Panc1 (cell line): ENCODE data around the gene SLC19A2. TPM values are rescaled to one million over a fixed set of nuclear protein-coding genes. Genes with fewer than 3 reads are reported as not detected.

Experiments used
- ATAC-seq: fragments of 200-7000 bp; cut with Tn5 transposase; 2 replicates; pipeline ENCODE4 v1.9.1; 2020; ENCODE audit warnings: mild to moderate bottlenecking, moderate library complexity
- BruUV-seq: library from RNA; stranded (reverse); fragments of 400-500 nt; replicated peaks from 2 replicates; lab custom pipeline; 2021; lab: Mats Ljungman, UMichigan
- CTCF ChIA-PET: fragments of 300-600 bp; sonication (Branson Sonifier 250); formaldehyde crosslinking; loops from one replicate; lab custom pipeline; 2022; ENCODE audit warnings: antibody characterized with exemption; lab: Charles Lee
- POLR2A ChIA-PET: fragments of 300-600 bp; sonication (Branson Sonifier 250); formaldehyde crosslinking; loops from one replicate; lab custom pipeline; 2022; ENCODE audit warnings: antibody characterized with exemption; lab: Charles Lee
- DNase-seq: peaks from one replicate; pipeline ENCODE4 v3.0.0-alpha.2; 2010; ENCODE audit warnings: low read depth, low spot score
- H3K27ac ChIP-seq: 2 replicates; pipeline ENCODE4 v1.5.1; 2011; ENCODE audit warnings: mild to moderate bottlenecking, low read length, inconsistent platforms
- H3K27me3 ChIP-seq: fragments of 200-500 bp; sonication (Bioruptor generic); 2 replicates; pipeline ENCODE4 v1.6.0; 2014; ENCODE audit warnings: low read length, inconsistent platforms; ENCODE audit not compliant: control insufficient read depth, insufficient read depth
- H3K36me3 ChIP-seq: fragments of 200-500 bp; sonication (Bioruptor generic); 2 replicates; pipeline ENCODE4 v1.5.1; 2014; ENCODE audit warnings: inconsistent platforms, mild to moderate bottlenecking, low read length, moderate library complexity; ENCODE audit not compliant: control insufficient read depth, insufficient read depth
- H3K4me1 ChIP-seq: 2 replicates; pipeline ENCODE4 v1.5.1; 2011; ENCODE audit warnings: inconsistent platforms, mild to moderate bottlenecking, low read length, moderate library complexity; ENCODE audit not compliant: control insufficient read depth, insufficient read depth
- H3K4me3 ChIP-seq, 2 experiments: 2 replicates each; pipeline ENCODE4 v1.5.1; 2011 to 2012; ENCODE audit warnings: low read depth in 2 of 2, low read length in 2 of 2, mild to moderate bottlenecking in 2 of 2, inconsistent platforms in 1 of 2, moderate library complexity in 1 of 2
- H3K9me3 ChIP-seq: fragments of 200-500 bp; sonication (Bioruptor generic); 2 replicates; pipeline ENCODE4 v1.5.1; 2014; ENCODE audit warnings: low read depth, mild to moderate bottlenecking, inconsistent platforms, low read length, moderate library complexity; ENCODE audit not compliant: control insufficient read depth, insufficient read depth
- POLR2AphosphoS5 ChIP-seq: IDR thresholded peaks from 2 replicates; pipeline ENCODE4 v1.6.1; 2012; ENCODE audit warnings: mild to moderate bottlenecking, low read depth, low read length, moderate library complexity
- SIN3A ChIP-seq: IDR thresholded peaks from 2 replicates; pipeline ENCODE4 v1.6.1; 2012; ENCODE audit warnings: low read depth, mild to moderate bottlenecking, low read length, moderate library complexity, borderline replicate concordance; ENCODE audit not compliant: insufficient read depth
- TCF7L2 ChIP-seq: IDR thresholded peaks from 2 replicates; pipeline ENCODE4 v1.6.1; 2011; ENCODE audit warnings: mild to moderate bottlenecking, low read depth, low read length, inconsistent platforms
- in situ Hi-C: cut with HindIII; loops from 2 replicates; pipeline ENCODE4 v1.10.0; 2016; ENCODE audit warnings: low sequenced_read_pairs, low pct_unique_long_range_greater_than_20kb
- intact Hi-C: fragments of 100-400 bp; cut with micrococcal nuclease; formaldehyde crosslinking; loops from one replicate; pipeline ENCODE4 v1.10.0; 2022; ENCODE audit not compliant: unreplicated experiment
- total RNA-seq: library from RNA; stranded (reverse); gene quantifications from one replicate; pipeline ENCODE4 v1.2.1, GENCODE V29; 2021; ENCODE audit not compliant: unreplicated experiment
- TF ChIP-seq, protein P1 (sequence below): fragments of 450-650 bp; IDR thresholded peaks from 2 replicates; pipeline ENCODE4 v1.5.1; 2017; ENCODE audit warnings: mild to moderate bottlenecking
- TF ChIP-seq, protein P2 (sequence below), 2 experiments: IDR thresholded peaks; 2 replicates each; pipeline ENCODE4 v1.6.1; 2011 to 2012; ENCODE audit warnings: low read depth in 2 of 2, control low read depth in 1 of 2, low read length in 1 of 2, mild to moderate bottlenecking in 1 of 2, moderate library complexity in 1 of 2; ENCODE audit not compliant: insufficient read depth in 1 of 2

SLC19A2 gene
- total RNA-seq, 1 experiment from 2014 or later = 10.8 TPM

DNA sequence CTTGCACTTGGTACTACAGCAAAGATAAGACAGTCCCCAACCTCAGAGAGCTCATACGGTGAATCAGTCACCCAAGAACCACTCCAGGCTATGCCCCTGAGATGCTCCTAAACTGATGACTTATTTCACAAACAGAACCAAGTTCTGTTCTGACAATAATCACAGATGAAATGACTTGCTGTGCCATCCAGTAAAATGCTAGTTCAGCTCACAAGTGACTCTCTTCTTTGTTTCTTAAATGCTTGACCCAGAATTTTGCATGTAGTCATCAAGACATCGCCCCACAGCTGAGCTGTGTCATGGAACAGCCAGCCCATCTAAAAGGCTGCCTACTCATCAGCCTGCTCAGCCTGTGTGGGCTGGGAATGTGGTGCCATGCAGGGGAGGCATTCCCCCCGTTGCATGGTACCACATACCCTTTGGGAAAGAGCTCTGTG, 6.1 kb upstream of the SLC19A2 start:
- ATAC-seq (no peak), DNase-seq (no peak)
- Histone ChIP-seq H3K27ac (no peak overlapping the region), H3K4me3 (no peak overlapping the region), H3K4me1 (peaks cover 11% of the 10 kb centered on the region), H3K9me3 (no peaks in the 10 kb centered on the region), H3K27me3 (0 out of 2 replicates have a peak, but pooled peaks cover 5% of the 10 kb centered on the region), H3K36me3 (no peaks in the 10 kb centered on the region)
- intact Hi-C loops (no loop called here), in situ Hi-C loops (no loop called here)
- CTCF ChIA-PET = no interaction called here
- BruUV-seq = no TSS peak
- TF ChIP-seq POLR2AphosphoS5 (no peak), TCF7L2 (no peak), SIN3A (no peak)
- TF ChIP-seq, protein P1, sequence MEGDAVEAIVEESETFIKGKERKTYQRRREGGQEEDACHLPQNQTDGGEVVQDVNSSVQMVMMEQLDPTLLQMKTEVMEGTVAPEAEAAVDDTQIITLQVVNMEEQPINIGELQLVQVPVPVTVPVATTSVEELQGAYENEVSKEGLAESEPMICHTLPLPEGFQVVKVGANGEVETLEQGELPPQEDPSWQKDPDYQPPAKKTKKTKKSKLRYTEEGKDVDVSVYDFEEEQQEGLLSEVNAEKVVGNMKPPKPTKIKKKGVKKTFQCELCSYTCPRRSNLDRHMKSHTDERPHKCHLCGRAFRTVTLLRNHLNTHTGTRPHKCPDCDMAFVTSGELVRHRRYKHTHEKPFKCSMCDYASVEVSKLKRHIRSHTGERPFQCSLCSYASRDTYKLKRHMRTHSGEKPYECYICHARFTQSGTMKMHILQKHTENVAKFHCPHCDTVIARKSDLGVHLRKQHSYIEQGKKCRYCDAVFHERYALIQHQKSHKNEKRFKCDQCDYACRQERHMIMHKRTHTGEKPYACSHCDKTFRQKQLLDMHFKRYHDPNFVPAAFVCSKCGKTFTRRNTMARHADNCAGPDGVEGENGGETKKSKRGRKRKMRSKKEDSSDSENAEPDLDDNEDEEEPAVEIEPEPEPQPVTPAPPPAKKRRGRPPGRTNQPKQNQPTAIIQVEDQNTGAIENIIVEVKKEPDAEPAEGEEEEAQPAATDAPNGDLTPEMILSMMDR = no peak
- TF ChIP-seq, protein P2, sequence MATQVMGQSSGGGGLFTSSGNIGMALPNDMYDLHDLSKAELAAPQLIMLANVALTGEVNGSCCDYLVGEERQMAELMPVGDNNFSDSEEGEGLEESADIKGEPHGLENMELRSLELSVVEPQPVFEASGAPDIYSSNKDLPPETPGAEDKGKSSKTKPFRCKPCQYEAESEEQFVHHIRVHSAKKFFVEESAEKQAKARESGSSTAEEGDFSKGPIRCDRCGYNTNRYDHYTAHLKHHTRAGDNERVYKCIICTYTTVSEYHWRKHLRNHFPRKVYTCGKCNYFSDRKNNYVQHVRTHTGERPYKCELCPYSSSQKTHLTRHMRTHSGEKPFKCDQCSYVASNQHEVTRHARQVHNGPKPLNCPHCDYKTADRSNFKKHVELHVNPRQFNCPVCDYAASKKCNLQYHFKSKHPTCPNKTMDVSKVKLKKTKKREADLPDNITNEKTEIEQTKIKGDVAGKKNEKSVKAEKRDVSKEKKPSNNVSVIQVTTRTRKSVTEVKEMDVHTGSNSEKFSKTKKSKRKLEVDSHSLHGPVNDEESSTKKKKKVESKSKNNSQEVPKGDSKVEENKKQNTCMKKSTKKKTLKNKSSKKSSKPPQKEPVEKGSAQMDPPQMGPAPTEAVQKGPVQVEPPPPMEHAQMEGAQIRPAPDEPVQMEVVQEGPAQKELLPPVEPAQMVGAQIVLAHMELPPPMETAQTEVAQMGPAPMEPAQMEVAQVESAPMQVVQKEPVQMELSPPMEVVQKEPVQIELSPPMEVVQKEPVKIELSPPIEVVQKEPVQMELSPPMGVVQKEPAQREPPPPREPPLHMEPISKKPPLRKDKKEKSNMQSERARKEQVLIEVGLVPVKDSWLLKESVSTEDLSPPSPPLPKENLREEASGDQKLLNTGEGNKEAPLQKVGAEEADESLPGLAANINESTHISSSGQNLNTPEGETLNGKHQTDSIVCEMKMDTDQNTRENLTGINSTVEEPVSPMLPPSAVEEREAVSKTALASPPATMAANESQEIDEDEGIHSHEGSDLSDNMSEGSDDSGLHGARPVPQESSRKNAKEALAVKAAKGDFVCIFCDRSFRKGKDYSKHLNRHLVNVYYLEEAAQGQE (IDR thresholded peaks at IDR 0.05; ENCODE audit: insufficient read depth in 1 of 2, low read depth in 2 of 2, low read length in 1 of 2) = no peak
- POLR2A ChIA-PET = no interaction called here

DNA sequence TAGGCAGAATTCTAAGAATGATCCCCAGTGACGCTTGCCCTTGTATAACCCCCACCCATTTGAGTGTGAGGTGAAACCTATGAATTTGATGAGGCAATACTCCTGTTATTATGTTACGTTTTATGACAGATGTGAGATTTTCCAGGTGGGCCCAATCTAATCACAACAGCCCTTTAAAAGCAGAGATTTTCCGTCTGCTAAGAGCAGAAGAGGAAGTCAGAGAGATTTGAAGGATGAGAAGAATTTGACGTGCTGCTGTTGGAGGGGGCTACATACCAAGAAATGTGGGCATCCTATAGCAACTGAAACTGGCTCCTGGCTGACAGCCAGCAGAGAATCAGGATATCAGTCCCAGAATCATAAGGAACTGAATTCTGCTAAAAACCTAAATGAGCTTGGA, 2.4 kb upstream of the SLC19A2 start:
- BruUV-seq = no TSS peak
- H3K27ac ChIP-seq = peak overlapping the region; percentile 97; the same call in 1 of the 2 replicates
- in situ Hi-C loops (no loop called here), intact Hi-C loops (loop anchor here (5.0 kb wide), 1 partner anchor 121 kb away; the partner anchor contains the start of genes BLZF1 and NME7)
- CTCF ChIA-PET = no interaction called here
- POLR2A ChIA-PET = no interaction called here
- no peaks in the 10 kb centered on the region for H3K27me3 ChIP-seq
- H3K4me1 ChIP-seq = peaks cover 25% of the 10 kb centered on the region
- no peaks in the 10 kb centered on the region for H3K36me3 ChIP-seq
- no peaks in the 10 kb centered on the region for H3K9me3 ChIP-seq
- TF ChIP-seq SIN3A = no peak
- no peak for TF ChIP-seq TCF7L2
- TF ChIP-seq, protein P1 = no peak
- TF ChIP-seq, protein P2 (IDR thresholded peaks at IDR 0.05; ENCODE audit: insufficient read depth in 1 of 2, low read depth in 2 of 2, low read length in 1 of 2) = no peak
- no peak for TF ChIP-seq POLR2AphosphoS5
- ATAC-seq (no peak), DNase-seq (no peak)
- peak overlapping the region in 1 of 2 experiments; percentile 87; a peak in 2 of 4 replicates for H3K4me3 ChIP-seq
